Sigmoid colon (tissue), 4 donors: ENCODE results near the gene C1orf226.

ENCODE experiments used
- POLR2A ChIP-seq, 2 donors: fragments of 450-650 bp; IDR thresholded peaks; one replicate each; pipeline ENCODE4 v1.6.1; 2016; ENCODE audit warnings: antibody characterized with exemption in 2 of 2, mild to moderate bottlenecking in 2 of 2, moderate library complexity in 2 of 2
- POLR2AphosphoS5 ChIP-seq, 4 donors: sonication (generic); formaldehyde crosslinking; IDR thresholded peaks; one replicate each; pipeline ENCODE4 v1.6.1; 2017; ENCODE audit warnings: antibody characterized with exemption in 4 of 4
- TF ChIP-seq, protein P1 (sequence below), 4 experiments: fragments of 450-650 bp in 3 of 4; fragments of 200-600 bp in 1 of 4; IDR thresholded peaks; one replicate each; pipeline ENCODE4 v1.5.1; 2016 to 2019; ENCODE audit warnings: antibody characterized with exemption in 4 of 4, mild to moderate bottlenecking in 3 of 4, moderate library complexity in 2 of 4

DNA sequence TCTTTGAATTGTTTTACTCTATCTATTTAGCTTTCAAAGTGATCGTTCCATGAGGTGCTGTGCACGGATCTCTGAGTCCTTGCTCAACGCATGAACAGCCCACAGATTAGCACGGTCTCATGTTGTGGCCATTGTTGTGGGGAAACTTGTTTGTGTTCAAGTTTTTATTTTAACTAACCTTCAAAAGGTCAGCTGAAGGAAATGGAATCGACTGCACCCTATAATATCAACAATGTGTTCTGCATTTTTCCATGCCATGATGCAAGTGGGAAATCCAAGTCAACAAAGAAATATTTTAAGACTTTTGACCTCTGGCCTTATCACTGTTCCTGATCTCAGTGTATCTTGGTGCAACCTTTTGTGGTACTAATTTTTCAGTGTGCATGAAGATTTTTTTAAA lies 24.3 kb downstream of the C1orf226 start:
- TF ChIP-seq, protein P1, sequence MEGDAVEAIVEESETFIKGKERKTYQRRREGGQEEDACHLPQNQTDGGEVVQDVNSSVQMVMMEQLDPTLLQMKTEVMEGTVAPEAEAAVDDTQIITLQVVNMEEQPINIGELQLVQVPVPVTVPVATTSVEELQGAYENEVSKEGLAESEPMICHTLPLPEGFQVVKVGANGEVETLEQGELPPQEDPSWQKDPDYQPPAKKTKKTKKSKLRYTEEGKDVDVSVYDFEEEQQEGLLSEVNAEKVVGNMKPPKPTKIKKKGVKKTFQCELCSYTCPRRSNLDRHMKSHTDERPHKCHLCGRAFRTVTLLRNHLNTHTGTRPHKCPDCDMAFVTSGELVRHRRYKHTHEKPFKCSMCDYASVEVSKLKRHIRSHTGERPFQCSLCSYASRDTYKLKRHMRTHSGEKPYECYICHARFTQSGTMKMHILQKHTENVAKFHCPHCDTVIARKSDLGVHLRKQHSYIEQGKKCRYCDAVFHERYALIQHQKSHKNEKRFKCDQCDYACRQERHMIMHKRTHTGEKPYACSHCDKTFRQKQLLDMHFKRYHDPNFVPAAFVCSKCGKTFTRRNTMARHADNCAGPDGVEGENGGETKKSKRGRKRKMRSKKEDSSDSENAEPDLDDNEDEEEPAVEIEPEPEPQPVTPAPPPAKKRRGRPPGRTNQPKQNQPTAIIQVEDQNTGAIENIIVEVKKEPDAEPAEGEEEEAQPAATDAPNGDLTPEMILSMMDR (IDR thresholded peaks at IDR 0.05): no peak
- TF ChIP-seq POLR2A (IDR thresholded peaks at IDR 0.05): no peak
- TF ChIP-seq POLR2AphosphoS5 (IDR thresholded peaks at IDR 0.05): no peak
